Fibroblast of the aortic adventitia (primary cell): ENCODE results near the gene VEGFA. TPM values are rescaled to one million over a fixed set of nuclear protein-coding genes. Genes with fewer than 3 reads are reported as not detected.

Experiments used
- DNase-seq: peaks from one replicate; pipeline ENCODE4 v3.0.0-alpha.2; 2010; ENCODE audit warnings: low read depth
- H3K4me3 ChIP-seq: 2 replicates; pipeline ENCODE4 v1.5.1; 2011; ENCODE audit warnings: low read depth, mild to moderate bottlenecking, control low read depth, low read length, moderate library complexity
- CTCF ChIP-seq: IDR thresholded peaks from 2 replicates; pipeline ENCODE4 v1.5.1; 2011; ENCODE audit warnings: mild to moderate bottlenecking, low read length, control low read depth, inconsistent platforms; ENCODE audit not compliant: insufficient read depth
- total RNA-seq: library from RNA; depleted of rRNA; stranded (reverse); fragments of >200 nt; gene quantifications from 2 replicates; pipeline ENCODE4 v1.2.3, GENCODE V29; 2012; ENCODE audit warnings: low replicate concordance

The VEGFA gene
- total RNA-seq, 1 donor: 98.9 TPM

GRCh38 chr6:43725643-43726580, 44.1 kb upstream of the VEGFA start:
- DNase-seq: no peak
- no peak for TF ChIP-seq CTCF
- H3K4me3 ChIP-seq: no peak overlapping the region

DNA sequence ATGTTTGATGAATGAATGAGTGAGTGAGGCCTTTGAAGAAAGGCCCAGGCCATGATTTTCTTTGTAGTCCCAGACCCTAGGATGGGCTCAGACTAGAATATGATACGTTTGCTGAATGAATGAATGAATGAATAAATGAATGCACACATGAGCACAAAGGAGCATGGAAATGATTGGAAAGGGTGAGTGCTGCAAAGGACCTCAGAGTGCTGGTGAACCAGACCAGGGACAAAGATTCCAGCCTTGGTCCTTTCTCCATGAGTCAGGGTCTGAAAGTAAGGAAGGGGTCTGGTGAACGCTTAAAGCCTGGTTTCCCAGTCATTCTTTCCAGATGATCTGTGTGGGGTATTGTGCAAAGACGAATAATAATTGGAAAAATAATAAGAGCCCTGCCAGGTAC, 42.4 kb upstream of the VEGFA start:
- H3K4me3 ChIP-seq: no peak overlapping the region
- TF ChIP-seq CTCF: no peak
- no peak for DNase-seq

- no peak for DNase-seq
- no peak overlapping the region for H3K4me3 ChIP-seq
- no peak for TF ChIP-seq CTCF
Observed at GRCh38 chr6:43728586-43728985, 41.4 kb upstream of the VEGFA start.

GRCh38 chr6:43729537-43729936, 40.5 kb upstream of the VEGFA start:
- H3K4me3 ChIP-seq: no peak overlapping the region
- no peak for TF ChIP-seq CTCF
- no peak for DNase-seq

- no peak overlapping the region for H3K4me3 ChIP-seq
- TF ChIP-seq CTCF: no peak
- no peak for DNase-seq
Observed at GRCh38 chr6:43730634-43731033, 39.4 kb upstream of the VEGFA start.

GRCh38 chr6:43733471-43734293, 36.3 kb upstream of the VEGFA start:
- no peak for TF ChIP-seq CTCF
- no peak for DNase-seq

More at GRCh38 chr6:43733471-43734293, 36.3 kb upstream of the VEGFA start:
- H3K4me3 ChIP-seq: no peak overlapping the region
